GM12878 (cell line): ENCODE data around the gene RNF44. TPM values are rescaled to one million over a fixed set of nuclear protein-coding genes. Genes with fewer than 3 reads are reported as not detected.

Experiments used
- ATAC-seq: fragments of 200-7000 bp; cut with Tn5 transposase; 3 replicates; pipeline ENCODE4 v1.9.1; 2020; ENCODE audit warnings: mild to moderate bottlenecking, moderate library complexity
- BruUV-seq: library from RNA; stranded (reverse); fragments of 400-500 nt; replicated peaks from 2 replicates; lab custom pipeline; 2021; lab: Mats Ljungman, UMichigan
- CTCF ChIA-PET: fragments of 300-600 bp; sonication (Branson Sonifier 250); formaldehyde crosslinking; extraction: SDS; loops from one replicate; lab custom pipeline; 2021; ENCODE audit warnings: inconsistent platforms; lab: Yijun Ruan, JAX
- POLR2A ChIA-PET: fragments of 350-600 bp; formaldehyde crosslinking; extraction: SDS; loops from one replicate; lab custom pipeline; 2021; ENCODE audit warnings: inconsistent platforms; lab: Charles Lee
- RAD21 ChIA-PET: fragments of 300-600 bp; sonication (Branson Sonifier 250); formaldehyde crosslinking; loops from one replicate; lab custom pipeline; 2023; ENCODE audit warnings: antibody characterized with exemption; ENCODE audit not compliant: unreplicated experiment; lab: Charles Lee
- SMC1A ChIA-PET: fragments of 300-600 bp; sonication (Branson Sonifier 250); formaldehyde crosslinking; loops from one replicate; lab custom pipeline; 2023; ENCODE audit not compliant: unreplicated experiment, uncharacterized antibody; lab: Charles Lee
- DNase-seq: peaks from one replicate; pipeline ENCODE4 v3.0.0-alpha.2; 2011; ENCODE audit warnings: low read depth, low spot score
- FAIRE-seq: peaks from 3 replicates; lab custom pipeline; 2011; peaks lifted over from hg19 to GRCh38; lab: Jason Lieb, UNC
- H2AFZ ChIP-seq: 2 replicates; pipeline ENCODE4 v1.6.0; 2011; ENCODE audit warnings: low read depth, low read length, control low read depth; ENCODE audit not compliant: control insufficient read depth
- H3K27ac ChIP-seq: 2 replicates; pipeline ENCODE4 v1.5.1; 2011; ENCODE audit warnings: control low read depth; ENCODE audit not compliant: control insufficient read depth, insufficient read depth
- H3K27me3 ChIP-seq, 2 experiments: replicated peaks in 1 of 2; 2 replicates each; pipeline versions ENCODE4 v1.6.0 to v1.6.1; 2011; ENCODE audit warnings: low read length in 1 of 2; ENCODE audit not compliant: control insufficient read depth in 2 of 2, insufficient read depth in 2 of 2
- H3K36me3 ChIP-seq, 2 experiments: 2 replicates each; pipeline ENCODE4 v1.5.1; 2011; ENCODE audit warnings: low read length in 1 of 2; ENCODE audit not compliant: control insufficient read depth in 2 of 2, insufficient read depth in 2 of 2
- H3K4me1 ChIP-seq: 2 replicates; pipeline ENCODE4 v1.6.1; 2011; ENCODE audit warnings: mild to moderate bottlenecking, low read length, moderate library complexity, mixed read lengths; ENCODE audit not compliant: control insufficient read depth, insufficient read depth
- H3K4me2 ChIP-seq: 2 replicates; pipeline ENCODE4 v1.6.0; 2011; ENCODE audit warnings: control low read depth; ENCODE audit not compliant: control insufficient read depth, insufficient read depth
- H3K4me3 ChIP-seq: fragments of 200-600 bp; sonication (generic); 2 replicates; pipeline ENCODE4 v1.5.1; 2016
- H3K79me2 ChIP-seq: 2 replicates; pipeline ENCODE4 v1.6.0; 2011; ENCODE audit warnings: low read length; ENCODE audit not compliant: control insufficient read depth, insufficient read depth
- H3K9ac ChIP-seq: 2 replicates; pipeline ENCODE4 v1.8.0; 2011; ENCODE audit warnings: low read length, control low read depth, mixed read lengths; ENCODE audit not compliant: control insufficient read depth, insufficient read depth
- H3K9me3 ChIP-seq: replicated peaks from 3 replicates; pipeline ENCODE4 v1.5.1; 2011; ENCODE audit warnings: mild to moderate bottlenecking, low read length; ENCODE audit not compliant: control insufficient read depth, insufficient read depth
- H4K20me1 ChIP-seq: 2 replicates; pipeline ENCODE4 v1.6.0; 2011; ENCODE audit not compliant: control insufficient read depth, insufficient read depth
- BACH1 ChIP-seq: fragments of 450-650 bp; IDR thresholded peaks from 2 replicates; pipeline ENCODE4 v1.6.1; 2017; ENCODE audit warnings: mild to moderate bottlenecking, borderline replicate concordance
- CREB1 ChIP-seq: IDR thresholded peaks from 2 replicates; pipeline ENCODE4 v1.6.1; 2012; ENCODE audit warnings: low read depth, mild to moderate bottlenecking, inconsistent platforms
- ETV6 ChIP-seq, 2 experiments: fragments of 450-650 bp in 1 of 2; IDR thresholded peaks in 1 of 2; conservative IDR thresholded peaks in 1 of 2; 2 replicates each; pipeline ENCODE4 v1.6.1; 2014; ENCODE audit warnings: antibody characterized with exemption in 1 of 2, borderline replicate concordance in 1 of 2, low read depth in 1 of 2, mild to moderate bottlenecking in 1 of 2, moderate library complexity in 1 of 2
- GATAD2B ChIP-seq: fragments of 450-650 bp; conservative IDR thresholded peaks from 2 replicates; pipeline ENCODE4 v1.6.1; 2017; ENCODE audit warnings: low read depth, mild to moderate bottlenecking, moderate library complexity
- KDM1A ChIP-seq: fragments of 200-600 bp; sonication (generic); IDR thresholded peaks from 2 replicates; pipeline ENCODE4 v1.6.1; 2016; ENCODE audit warnings: borderline replicate concordance
- MTA2 ChIP-seq: fragments of 450-650 bp; IDR thresholded peaks from 2 replicates; pipeline ENCODE4 v1.6.1; 2016; ENCODE audit warnings: low read depth, mild to moderate bottlenecking, moderate library complexity
- NR2C1 ChIP-seq: fragments of 450-650 bp; IDR thresholded peaks from 2 replicates; pipeline ENCODE4 v1.6.1; 2017; ENCODE audit warnings: antibody characterized with exemption, mild to moderate bottlenecking, moderate library complexity
- POLR2AphosphoS5 ChIP-seq: IDR thresholded peaks from 2 replicates; pipeline ENCODE4 v1.6.1; 2011; ENCODE audit warnings: mild to moderate bottlenecking, low read length, inconsistent platforms
- POU2F2 ChIP-seq: IDR thresholded peaks from 3 replicates; pipeline ENCODE4 v1.6.1; 2011; ENCODE audit warnings: low read depth, mild to moderate bottlenecking, low read length, borderline replicate concordance
- RBBP5 ChIP-seq: fragments of 200-600 bp; sonication (generic); conservative IDR thresholded peaks from 2 replicates; pipeline ENCODE4 v1.6.1; 2016
- YY1 ChIP-seq: IDR thresholded peaks from 2 replicates; pipeline ENCODE4 v1.6.1; 2011; ENCODE audit warnings: low read depth, mild to moderate bottlenecking, low read length
- WGBS: methylation state at CpG from one replicate; pipeline ENCODE4 v1.1.6; 2016; ENCODE audit warnings: low lambda C conversion rate; ENCODE audit not compliant: insufficient replicate concordance, insufficient coverage; ENCODE audit errors: missing lambda C conversion rate; 5-methylcytosine and 5-hydroxymethylcytosine counted together
- in situ Hi-C: fragments of 300-500 bp; cut with MboI; formaldehyde crosslinking; loops from 9 replicates; pipeline ENCODE4 v1.14.3; 2018; ENCODE audit warnings: mixed read lengths
- intact Hi-C: fragments of 100-400 bp; cut with micrococcal nuclease; formaldehyde crosslinking; loops from one replicate; pipeline ENCODE4 v1.14.2; 2022; ENCODE audit not compliant: unreplicated experiment
- polyA plus RNA-seq, 11 experiments: library from polyadenylated mRNA; depleted of rRNA in 4 of 11; unstranded in 6 of 11; stranded (reverse) in 5 of 11; fragments of >200 nt; fragmentation: Nextera tagmentation in 4 of 11; fragmentation: Illumina TruSeq in 1 of 11; extraction: Ambion mirVana in 4 of 11; extraction: Trizol in 1 of 11; gene quantifications; 1 replicate in 1 of 11; 2 replicates in 10 of 11; pipeline versions ENCODE4 v1.2.1 to v1.2.3, GENCODE V29; 2011 to 2016; ENCODE audit warnings: inconsistent platforms in 2 of 11, missing spikeins in 2 of 11, low read depth in 1 of 11
- total RNA-seq, 4 experiments: library from RNA; depleted of rRNA in 3 of 4; stranded (reverse); fragments of >200 nt in 3 of 4; fragmentation: Illumina TruSeq in 1 of 4; extraction: Trizol in 1 of 4; gene quantifications; 2 replicates each; pipeline versions ENCODE4 v1.2.1 to v1.2.3, GENCODE V29; 2013 to 2021
- TF ChIP-seq, protein P1 (sequence below): fragments of 450-650 bp; formaldehyde crosslinking; IDR thresholded peaks from 2 replicates; pipeline ENCODE4 v1.4.0; 2020; ENCODE audit warnings: mild to moderate bottlenecking, moderate library complexity
- TF ChIP-seq, protein P2 (sequence below): IDR thresholded peaks from 2 replicates; pipeline ENCODE4 v1.6.1; 2012; ENCODE audit warnings: low read depth, low read length, improper control_type of control experiment
- TF ChIP-seq, protein P3 (sequence below): fragments of 450-650 bp; IDR thresholded peaks from 2 replicates; pipeline ENCODE4 v1.6.1; 2018; ENCODE audit warnings: borderline replicate concordance, mild to moderate bottlenecking; ENCODE audit not compliant: partially characterized antibody

Gene RNF44
- total and polyA plus RNA-seq, 10 of the 15 experiments (the other 5 are each of a cell fraction or from before 2014, with no cell fraction given): 1.7 to 51.9 (median 7.9) TPM

DNA sequence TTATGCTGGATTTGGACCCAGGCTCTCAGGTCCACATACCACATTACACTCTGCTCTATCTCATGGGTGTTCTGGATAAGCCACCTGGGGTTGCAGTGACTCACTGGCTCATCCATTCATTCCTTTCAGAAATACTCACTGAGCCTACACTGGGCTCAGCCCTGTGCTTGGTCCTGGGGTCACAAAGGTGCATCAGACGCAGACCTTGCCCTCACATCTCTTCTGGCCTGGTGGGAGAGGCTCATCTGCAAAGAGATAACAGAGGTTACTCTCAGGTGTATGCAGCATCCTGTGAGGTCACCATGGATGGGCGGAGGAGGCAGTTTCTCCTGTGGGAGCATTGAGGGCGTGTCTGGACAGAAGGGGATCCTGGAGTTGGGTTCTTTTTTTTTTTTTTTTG lies 24.1 kb upstream of the RNF44 start:
- Histone ChIP-seq H3K36me3 (no peaks in the 10 kb centered on the region), H3K27ac (no peak overlapping the region), H3K4me3 (no peak overlapping the region), H4K20me1 (no peaks in the 10 kb centered on the region), H3K79me2 (no peaks in the 10 kb centered on the region)
- BruUV-seq: no TSS peak
- POLR2A ChIA-PET: no interaction called here
- FAIRE-seq: no peak
- intact Hi-C loops: no loop called here
- no peak for TF ChIP-seq POLR2AphosphoS5
- TF ChIP-seq GATAD2B: no peak
- TF ChIP-seq, protein P1, sequence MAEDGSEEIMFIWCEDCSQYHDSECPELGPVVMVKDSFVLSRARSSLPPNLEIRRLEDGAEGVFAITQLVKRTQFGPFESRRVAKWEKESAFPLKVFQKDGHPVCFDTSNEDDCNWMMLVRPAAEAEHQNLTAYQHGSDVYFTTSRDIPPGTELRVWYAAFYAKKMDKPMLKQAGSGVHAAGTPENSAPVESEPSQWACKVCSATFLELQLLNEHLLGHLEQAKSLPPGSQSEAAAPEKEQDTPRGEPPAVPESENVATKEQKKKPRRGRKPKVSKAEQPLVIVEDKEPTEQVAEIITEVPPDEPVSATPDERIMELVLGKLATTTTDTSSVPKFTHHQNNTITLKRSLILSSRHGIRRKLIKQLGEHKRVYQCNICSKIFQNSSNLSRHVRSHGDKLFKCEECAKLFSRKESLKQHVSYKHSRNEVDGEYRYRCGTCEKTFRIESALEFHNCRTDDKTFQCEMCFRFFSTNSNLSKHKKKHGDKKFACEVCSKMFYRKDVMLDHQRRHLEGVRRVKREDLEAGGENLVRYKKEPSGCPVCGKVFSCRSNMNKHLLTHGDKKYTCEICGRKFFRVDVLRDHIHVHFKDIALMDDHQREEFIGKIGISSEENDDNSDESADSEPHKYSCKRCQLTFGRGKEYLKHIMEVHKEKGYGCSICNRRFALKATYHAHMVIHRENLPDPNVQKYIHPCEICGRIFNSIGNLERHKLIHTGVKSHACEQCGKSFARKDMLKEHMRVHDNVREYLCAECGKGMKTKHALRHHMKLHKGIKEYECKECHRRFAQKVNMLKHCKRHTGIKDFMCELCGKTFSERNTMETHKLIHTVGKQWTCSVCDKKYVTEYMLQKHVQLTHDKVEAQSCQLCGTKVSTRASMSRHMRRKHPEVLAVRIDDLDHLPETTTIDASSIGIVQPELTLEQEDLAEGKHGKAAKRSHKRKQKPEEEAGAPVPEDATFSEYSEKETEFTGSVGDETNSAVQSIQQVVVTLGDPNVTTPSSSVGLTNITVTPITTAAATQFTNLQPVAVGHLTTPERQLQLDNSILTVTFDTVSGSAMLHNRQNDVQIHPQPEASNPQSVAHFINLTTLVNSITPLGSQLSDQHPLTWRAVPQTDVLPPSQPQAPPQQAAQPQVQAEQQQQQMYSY (CRISPR knock-in tag): no peak
- TF ChIP-seq MTA2: no peak
- no peak for TF ChIP-seq NR2C1
- TF ChIP-seq POU2F2: no peak
- no peak for TF ChIP-seq ETV6 (conservative IDR thresholded peaks at IDR 0.05 in 1 of 2, IDR thresholded peaks at IDR 0.05 in 1 of 2; ENCODE audit: borderline replicate concordance in 1 of 2, low read depth in 1 of 2)
- TF ChIP-seq CREB1: no peak
- TF ChIP-seq BACH1: no peak
- TF ChIP-seq YY1: no peak
- TF ChIP-seq, protein P2, sequence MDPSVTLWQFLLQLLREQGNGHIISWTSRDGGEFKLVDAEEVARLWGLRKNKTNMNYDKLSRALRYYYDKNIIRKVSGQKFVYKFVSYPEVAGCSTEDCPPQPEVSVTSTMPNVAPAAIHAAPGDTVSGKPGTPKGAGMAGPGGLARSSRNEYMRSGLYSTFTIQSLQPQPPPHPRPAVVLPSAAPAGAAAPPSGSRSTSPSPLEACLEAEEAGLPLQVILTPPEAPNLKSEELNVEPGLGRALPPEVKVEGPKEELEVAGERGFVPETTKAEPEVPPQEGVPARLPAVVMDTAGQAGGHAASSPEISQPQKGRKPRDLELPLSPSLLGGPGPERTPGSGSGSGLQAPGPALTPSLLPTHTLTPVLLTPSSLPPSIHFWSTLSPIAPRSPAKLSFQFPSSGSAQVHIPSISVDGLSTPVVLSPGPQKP: no peak
- TF ChIP-seq RBBP5: no peak
- TF ChIP-seq KDM1A: no peak
- TF ChIP-seq, protein P3, sequence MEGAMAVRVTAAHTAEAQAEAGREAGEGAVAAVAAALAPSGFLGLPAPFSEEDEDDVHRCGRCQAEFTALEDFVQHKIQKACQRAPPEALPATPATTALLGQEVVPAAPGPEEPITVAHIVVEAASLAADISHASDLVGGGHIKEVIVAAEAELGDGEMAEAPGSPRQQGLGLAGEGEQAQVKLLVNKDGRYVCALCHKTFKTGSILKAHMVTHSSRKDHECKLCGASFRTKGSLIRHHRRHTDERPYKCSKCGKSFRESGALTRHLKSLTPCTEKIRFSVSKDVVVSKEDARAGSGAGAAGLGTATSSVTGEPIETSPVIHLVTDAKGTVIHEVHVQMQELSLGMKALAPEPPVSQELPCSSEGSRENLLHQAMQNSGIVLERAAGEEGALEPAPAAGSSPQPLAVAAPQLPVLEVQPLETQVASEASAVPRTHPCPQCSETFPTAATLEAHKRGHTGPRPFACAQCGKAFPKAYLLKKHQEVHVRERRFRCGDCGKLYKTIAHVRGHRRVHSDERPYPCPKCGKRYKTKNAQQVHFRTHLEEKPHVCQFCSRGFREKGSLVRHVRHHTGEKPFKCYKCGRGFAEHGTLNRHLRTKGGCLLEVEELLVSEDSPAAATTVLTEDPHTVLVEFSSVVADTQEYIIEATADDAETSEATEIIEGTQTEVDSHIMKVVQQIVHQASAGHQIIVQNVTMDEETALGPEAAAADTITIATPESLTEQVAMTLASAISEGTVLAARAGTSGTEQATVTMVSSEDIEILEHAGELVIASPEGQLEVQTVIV: no peak
- TF ChIP-seq, all 136 proteins: peak for 0
- RAD21 ChIA-PET: no interaction called here
- 37% methylated on average over 3 of the region's 3 CpGs for WGBS
- Histone ChIP-seq H3K27me3 (peaks cover 0 to 1% of the 10 kb centered on the region in 2 experiments; a peak in 1 of 4 replicates), H3K4me1 (no peaks in the 10 kb centered on the region), H2AFZ (no peak overlapping the region), H3K4me2 (no peak overlapping the region), H3K9me3 (no peaks in the 10 kb centered on the region), H3K9ac (no peak overlapping the region)
- CTCF ChIA-PET: no interaction called here
- DNase-seq (no peak), ATAC-seq (no peak)
- in situ Hi-C loops: no loop called here
- SMC1A ChIA-PET: no interaction called here
